Measurements from ENCODE around the gene TRIP4. TPM values are rescaled to one million over a fixed set of nuclear protein-coding genes. Genes with fewer than 3 reads are reported as not detected.

TRIP4 gene
- total and polyA plus RNA-seq, 12 donors, result 12.8 to 20.0 (median 17.3) TPM

DNA sequence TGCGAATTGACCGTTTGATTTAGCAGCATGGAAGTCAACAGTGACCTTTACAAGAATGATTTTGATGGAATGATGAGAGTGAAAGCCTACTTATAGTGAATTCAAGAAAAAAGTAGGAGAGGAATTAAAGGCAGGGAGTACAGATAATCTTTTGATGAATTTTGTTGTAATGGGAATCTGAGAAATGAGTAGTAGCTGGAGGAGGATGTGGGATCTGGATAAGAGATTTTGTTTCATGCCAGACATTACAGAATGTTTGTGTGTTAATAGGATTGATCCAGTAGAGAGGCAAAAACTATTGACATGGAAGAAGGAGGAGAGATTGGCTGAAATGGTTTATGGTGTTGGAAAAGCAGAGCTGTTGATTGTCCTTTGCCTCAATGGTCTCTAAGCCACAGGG, 55.4 kb downstream of the TRIP4 start:
- ATAC-seq, result no peak
- no peak for DNase-seq
- peaks cover 0 to 51% (median 8%) of the 10 kb centered on the region in 9 donors for H3K36me3 ChIP-seq
- H3K27ac ChIP-seq, result peak overlapping the region in 1 of 10 donors; percentile 66
- TF ChIP-seq, protein P1, sequence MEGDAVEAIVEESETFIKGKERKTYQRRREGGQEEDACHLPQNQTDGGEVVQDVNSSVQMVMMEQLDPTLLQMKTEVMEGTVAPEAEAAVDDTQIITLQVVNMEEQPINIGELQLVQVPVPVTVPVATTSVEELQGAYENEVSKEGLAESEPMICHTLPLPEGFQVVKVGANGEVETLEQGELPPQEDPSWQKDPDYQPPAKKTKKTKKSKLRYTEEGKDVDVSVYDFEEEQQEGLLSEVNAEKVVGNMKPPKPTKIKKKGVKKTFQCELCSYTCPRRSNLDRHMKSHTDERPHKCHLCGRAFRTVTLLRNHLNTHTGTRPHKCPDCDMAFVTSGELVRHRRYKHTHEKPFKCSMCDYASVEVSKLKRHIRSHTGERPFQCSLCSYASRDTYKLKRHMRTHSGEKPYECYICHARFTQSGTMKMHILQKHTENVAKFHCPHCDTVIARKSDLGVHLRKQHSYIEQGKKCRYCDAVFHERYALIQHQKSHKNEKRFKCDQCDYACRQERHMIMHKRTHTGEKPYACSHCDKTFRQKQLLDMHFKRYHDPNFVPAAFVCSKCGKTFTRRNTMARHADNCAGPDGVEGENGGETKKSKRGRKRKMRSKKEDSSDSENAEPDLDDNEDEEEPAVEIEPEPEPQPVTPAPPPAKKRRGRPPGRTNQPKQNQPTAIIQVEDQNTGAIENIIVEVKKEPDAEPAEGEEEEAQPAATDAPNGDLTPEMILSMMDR (IDR thresholded peaks at IDR 0.05), result no peak
- H3K9me3 ChIP-seq, result no peaks in the 10 kb centered on the region
- peaks cover 0 to 21% (median 8%) of the 10 kb centered on the region in 9 donors for H3K4me1 ChIP-seq
- intact Hi-C loops (cut with DNase I), result no loop called here
- no peak overlapping the region for H3K4me3 ChIP-seq
- H3K27me3 ChIP-seq, result no peaks in the 10 kb centered on the region
- 86 to 92% methylated on average over 2 of the region's 2 CpGs for WGBS, 2 donors

DNA sequence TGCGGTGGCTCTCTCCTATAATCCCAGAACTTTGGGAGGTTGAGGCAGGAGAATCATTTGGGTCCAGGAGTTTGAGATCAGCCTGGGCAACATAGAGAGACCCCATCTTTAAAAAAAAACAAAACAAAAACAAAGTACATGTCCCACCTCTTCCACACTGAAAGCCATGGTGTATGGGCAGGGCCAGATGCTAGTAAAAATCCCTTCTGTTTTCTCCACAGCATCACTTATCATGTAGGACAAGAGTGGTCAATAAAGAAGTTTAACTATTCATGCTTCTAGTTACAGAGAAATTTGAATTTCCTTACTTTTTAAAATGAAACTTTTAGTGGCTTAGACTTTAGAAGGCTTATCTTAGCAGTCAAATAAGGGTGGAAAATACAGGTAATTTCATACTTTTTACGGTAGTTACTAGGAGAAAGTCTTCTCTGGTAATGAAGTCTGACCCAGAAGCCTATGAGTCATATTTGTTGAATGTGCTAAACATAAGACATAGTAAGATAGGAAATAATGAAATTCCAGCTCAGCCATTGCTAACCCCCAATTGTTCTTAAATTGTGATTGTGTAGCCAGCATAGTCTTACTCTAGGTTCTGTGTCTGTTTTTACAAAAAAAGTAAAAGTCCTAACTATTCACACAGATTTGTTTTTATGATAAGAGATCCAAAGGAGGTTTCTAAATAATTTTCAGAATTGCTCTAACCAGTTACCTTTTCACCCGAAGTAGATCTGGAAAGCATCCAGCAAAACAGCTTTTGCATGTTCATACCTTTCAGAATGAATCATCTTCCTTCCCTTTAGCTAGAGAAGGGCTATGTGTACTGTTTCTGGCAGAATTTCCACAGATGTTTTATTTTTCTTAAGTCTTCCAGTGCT, 56.3 kb downstream of the TRIP4 start:
- peak overlapping the region in 5 of 10 donors; percentile 31 to 68 (median 51) for H3K27ac ChIP-seq
- peaks cover 0 to 54% (median 8%) of the 10 kb centered on the region in 9 donors for H3K36me3 ChIP-seq
- TF ChIP-seq, protein P1 (IDR thresholded peaks at IDR 0.05), result no peak
- H3K27me3 ChIP-seq, result no peaks in the 10 kb centered on the region
- 68 to 73% methylated on average over 3 of the region's 3 CpGs for WGBS, 2 donors
- DNase-seq, result peak in 1 of 2 donors; percentile 6
- intact Hi-C loops (cut with DNase I), result no loop called here
- H3K4me3 ChIP-seq, result no peak overlapping the region
- H3K9me3 ChIP-seq, result no peaks in the 10 kb centered on the region
- peaks cover 0 to 24% (median 8%) of the 10 kb centered on the region in 9 donors for H3K4me1 ChIP-seq
- peak in 5 of 8 donors; percentile 33 to 79 (median 62) for ATAC-seq

DNA sequence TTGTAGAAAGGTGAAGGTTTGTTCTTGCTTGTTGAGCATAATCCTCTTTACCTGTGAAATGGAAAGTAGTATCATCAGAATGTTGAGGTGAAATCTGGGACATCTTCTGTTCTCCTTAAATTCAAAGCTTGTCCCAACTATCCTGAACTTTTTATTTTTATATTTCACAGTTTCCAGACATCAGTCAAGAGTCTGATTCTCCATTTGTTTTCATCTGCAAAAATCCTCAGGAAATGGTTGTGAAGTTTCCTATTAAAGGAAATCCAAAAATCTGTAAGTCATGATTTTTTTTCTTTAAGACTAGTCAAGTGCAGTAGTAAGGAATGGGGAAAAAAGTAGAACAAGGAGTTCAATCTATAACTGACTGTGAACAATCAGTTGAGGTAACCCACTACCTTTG, 57.2 kb downstream of the TRIP4 start:
- peaks cover 0 to 59% (median 11%) of the 10 kb centered on the region in 9 donors for H3K36me3 ChIP-seq
- TF ChIP-seq, protein P1 (IDR thresholded peaks at IDR 0.05), result no peak
- no peaks in the 10 kb centered on the region for H3K27me3 ChIP-seq
- ATAC-seq, result no peak
- DNase-seq, result no peak
- no peaks in the 10 kb centered on the region for H3K9me3 ChIP-seq
- intact Hi-C loops (cut with DNase I), result no loop called here
- peaks cover 0 to 24% (median 8%) of the 10 kb centered on the region in 9 donors for H3K4me1 ChIP-seq
- H3K27ac ChIP-seq, result peak overlapping the region in 2 of 10 donors; percentile 51 to 68
- H3K4me3 ChIP-seq, result no peak overlapping the region

DNA sequence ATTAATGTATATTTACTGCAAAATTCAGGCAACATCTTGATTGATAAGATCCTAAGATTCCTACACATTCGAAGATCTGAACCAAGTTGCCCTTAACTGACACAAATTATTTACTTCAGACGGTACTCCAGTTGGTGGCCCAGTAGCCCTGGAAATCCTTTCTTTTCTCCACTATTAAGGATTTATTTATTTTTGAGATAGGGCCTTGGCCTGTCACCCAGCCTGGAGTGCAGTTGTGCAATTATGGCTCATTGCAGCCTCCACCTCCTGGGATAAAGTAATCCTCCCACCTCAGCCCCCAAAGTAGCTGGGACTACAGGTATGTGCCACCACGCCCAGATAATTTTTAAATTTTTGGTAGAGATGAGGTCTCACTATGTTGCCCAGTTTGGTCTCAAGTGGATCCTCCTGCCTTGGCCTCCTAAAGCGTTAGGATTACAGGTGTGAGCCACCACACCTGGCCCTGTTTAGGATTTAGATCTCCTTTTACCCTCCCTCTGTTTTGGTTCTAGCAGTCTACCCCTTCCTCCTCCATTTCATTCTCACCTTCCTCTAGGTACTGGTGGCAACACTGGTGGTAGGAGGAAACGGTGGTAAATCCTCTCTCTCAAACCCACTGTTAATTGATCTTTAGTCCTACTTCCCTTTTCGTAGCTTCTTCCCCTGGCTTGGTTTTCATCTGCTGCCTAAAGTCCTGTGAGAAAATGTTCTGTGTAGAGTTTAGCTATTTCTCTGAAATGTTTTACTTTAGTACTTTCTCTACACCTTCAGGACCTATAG, 60.1 kb downstream of the TRIP4 start:
- no peaks in the 10 kb centered on the region for H3K9me3 ChIP-seq
- TF ChIP-seq, protein P1 (IDR thresholded peaks at IDR 0.05), result no peak
- intact Hi-C loops (cut with DNase I), result no loop called here
- peaks cover 0 to 64% (median 12%) of the 10 kb centered on the region in 9 donors for H3K36me3 ChIP-seq
- H3K27me3 ChIP-seq, result no peaks in the 10 kb centered on the region
- no peak for ATAC-seq
- no peak for DNase-seq
- peaks cover 0 to 23% (median 8%) of the 10 kb centered on the region in 9 donors for H3K4me1 ChIP-seq
- H3K27ac ChIP-seq, result no peak overlapping the region
- H3K4me3 ChIP-seq, result no peak overlapping the region
- 91 to 95% methylated on average over 6 of the region's 6 CpGs for WGBS, 2 donors

Measured in heart right ventricle (tissue), 16 donors.